Measurements from ENCODE around the gene KIF16B.

GRCh38 chr20:16493486-16493885 is 79.8 kb downstream of the KIF16B start:
- TF ChIP-seq CTCF (IDR thresholded peaks at IDR 0.05) = no peak
- no peak for TF ChIP-seq POLR2A (IDR thresholded peaks at IDR 0.05)
